Fibroblast of skin of left biceps (primary cell): Measurements from ENCODE around the gene RUSF1.
"Not testable (repeated sequence)": the region's sequence is repeated elsewhere in the genome, so short reads cannot be mapped to it uniquely, and the experiment has no call there.

Experiments used
- DNase-seq, 2 experiments: peaks; one replicate each; pipeline ENCODE4 v3.0.0-alpha.2; 2013; ENCODE audit warnings: low read depth in 2 of 2

Gene RUSF1

DNA sequence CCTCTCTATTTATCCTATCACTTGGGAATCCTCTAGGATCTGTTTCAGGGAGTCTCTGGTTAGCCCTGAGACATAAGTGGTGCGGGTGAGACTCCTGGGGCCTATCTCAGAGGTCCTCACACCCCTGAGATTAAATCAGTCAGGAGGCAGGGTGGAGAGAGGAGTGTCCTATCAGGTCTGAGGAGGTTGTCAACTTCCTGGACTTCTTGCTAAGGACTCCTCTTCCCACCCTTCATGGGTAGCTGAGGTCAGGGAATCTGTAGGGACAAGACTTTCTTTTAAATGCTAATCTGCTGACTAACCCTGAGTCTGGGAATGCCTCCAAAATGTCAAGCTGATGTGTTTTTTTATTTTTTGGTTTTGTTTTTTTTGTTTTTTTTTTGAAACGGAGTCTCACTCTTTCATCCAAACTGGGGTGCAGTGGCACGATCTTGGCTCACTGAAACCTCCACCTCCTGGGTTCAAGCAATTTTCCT lies 55.5 kb downstream of the RUSF1 start:
- DNase-seq = peak; percentile 65 to 66

GRCh38 chr16:31451681-31452351 lies 56.4 kb downstream of the RUSF1 start:
- no peak for DNase-seq

GRCh38 chr16:31451201-31451600 lies 57.0 kb downstream of the RUSF1 start:
- no peak for DNase-seq

DNA sequence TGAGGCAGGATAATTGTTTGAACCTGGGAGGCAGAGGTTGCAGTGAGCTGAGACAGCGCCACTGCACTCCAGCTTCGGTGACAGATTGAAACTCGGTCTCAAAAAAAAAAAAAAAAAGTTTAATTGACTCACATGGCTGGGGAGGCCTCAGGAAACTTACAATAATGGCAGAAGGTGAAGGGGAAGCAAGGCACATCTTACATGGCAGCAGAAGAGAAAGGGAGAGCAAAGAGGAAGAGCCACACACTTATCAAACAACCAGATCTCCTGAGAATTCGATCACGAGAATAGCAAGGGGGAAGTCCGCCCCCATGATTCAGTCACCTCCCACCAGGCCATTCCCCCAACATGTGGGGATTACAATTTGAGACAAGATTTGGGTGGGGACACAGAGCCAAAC lies 62.3 kb downstream of the RUSF1 start:
- DNase-seq = not testable (repeated sequence)

- no peak for DNase-seq
Observed at GRCh38 chr16:31441956-31442355, 66.2 kb downstream of the RUSF1 start.

- no peak for DNase-seq
Observed at GRCh38 chr16:31440516-31441184, 67.5 kb downstream of the RUSF1 start.

DNA sequence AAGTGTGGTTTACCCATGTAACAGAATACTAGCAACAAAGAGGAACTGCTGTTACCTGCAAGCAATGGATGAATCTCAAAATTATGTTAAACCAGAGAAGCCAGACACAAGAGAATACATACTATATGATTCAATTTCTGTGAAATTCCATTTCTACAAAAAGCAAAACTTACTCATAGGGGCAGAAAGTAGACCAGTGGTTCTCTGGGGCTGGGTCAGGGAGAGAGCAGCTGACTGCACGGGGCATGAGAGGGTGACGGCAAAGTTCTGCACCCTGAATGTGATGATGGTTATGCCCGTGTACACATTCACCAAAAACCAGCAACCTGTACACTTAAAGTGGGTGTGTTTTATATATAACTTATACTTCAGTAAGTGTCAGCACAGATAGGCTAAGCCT lies 68.7 kb downstream of the RUSF1 start:
- no peak for DNase-seq
